HepG2 (cell line): ENCODE data around the gene CDK9. TPM values are rescaled to one million over a fixed set of nuclear protein-coding genes. Genes with fewer than 3 reads are reported as not detected.
A peak's percentile ranks its signal among the peaks of the same experiment; 100 is the strongest.

Experiments used
- ATAC-seq: fragments of 200-7000 bp; cut with Tn5 transposase; 3 replicates; pipeline ENCODE4 v1.9.1; 2020; ENCODE audit warnings: mild to moderate bottlenecking, moderate library complexity
- BruUV-seq: library from RNA; stranded (reverse); fragments of 400-500 nt; replicated peaks from 2 replicates; lab custom pipeline; 2021; lab: Mats Ljungman, UMichigan
- CTCF ChIA-PET: fragments of 300-600 bp; formaldehyde crosslinking; extraction: SDS; loops from one replicate; lab custom pipeline; 2021; ENCODE audit warnings: low total read pairs, inconsistent platforms, low intra/inter-chr PET ratio; lab: Yijun Ruan, JAX
- POLR2A ChIA-PET: fragments of 350-600 bp; sonication (Branson Sonifier 250); formaldehyde crosslinking; loops from one replicate; lab custom pipeline; 2020; ENCODE audit warnings: antibody characterized with exemption, inconsistent platforms; lab: Yijun Ruan, JAX
- DNase-seq: peaks from one replicate; pipeline ENCODE4 v3.0.0-alpha.2; 2015; ENCODE audit warnings: low spot score
- FAIRE-seq: peaks from 3 replicates; lab custom pipeline; 2011; peaks lifted over from hg19 to GRCh38; lab: Jason Lieb, UNC
- H2AFZ ChIP-seq: one replicate; pipeline ENCODE4 v1.6.1; 2011; ENCODE audit warnings: low read length, inconsistent platforms
- H3K27ac ChIP-seq: fragments of 300-600 bp; 3 replicates; pipeline ENCODE4 v1.8.0; 2011; ENCODE audit warnings: mixed run types, mild to moderate bottlenecking, mixed read lengths, low read length, inconsistent platforms; ENCODE audit not compliant: insufficient read depth; ENCODE audit errors: extremely low read length
- H3K27me3 ChIP-seq, 2 experiments: fragments of 200-600 bp in 1 of 2; 2 replicates in 1 of 2; 3 replicates in 1 of 2; pipeline versions ENCODE4 v1.6.0 to v1.8.0; 2011; ENCODE audit warnings: low read length in 2 of 2, mild to moderate bottlenecking in 2 of 2, moderate library complexity in 2 of 2, inconsistent platforms in 1 of 2; ENCODE audit not compliant: insufficient read depth in 2 of 2, control insufficient read depth in 1 of 2
- H3K36me3 ChIP-seq, 2 experiments: fragments of 200-600 bp in 1 of 2; replicated peaks in 1 of 2; 2 replicates in 1 of 2; 3 replicates in 1 of 2; pipeline versions ENCODE4 v1.5.1 to v1.8.0; 2011; ENCODE audit warnings: low read length in 2 of 2, inconsistent platforms in 1 of 2; ENCODE audit not compliant: insufficient read depth in 2 of 2, control insufficient read depth in 1 of 2
- H3K4me1 ChIP-seq: 2 replicates; pipeline ENCODE4 v1.5.1; 2012; ENCODE audit warnings: low read length, inconsistent platforms; ENCODE audit not compliant: insufficient read depth
- H3K4me2 ChIP-seq: 2 replicates; pipeline ENCODE4 v1.6.0; 2011; ENCODE audit warnings: low read depth, low read length, inconsistent platforms
- H3K4me3 ChIP-seq, 3 experiments: fragments of 200-600 bp in 1 of 3; sonication (generic), shearing (Covaris generic) in 1 of 3; replicated peaks in 1 of 3; 2 replicates each; pipeline ENCODE4 v1.5.1; 2011 to 2016; ENCODE audit warnings: low read length in 3 of 3, inconsistent platforms in 2 of 3, low read depth in 2 of 3, mild to moderate bottlenecking in 2 of 3, control low read depth in 1 of 3, mixed read lengths in 1 of 3; ENCODE audit not compliant: insufficient read depth in 1 of 3
- H3K79me2 ChIP-seq: one replicate; pipeline ENCODE4 v1.6.1; 2011; ENCODE audit warnings: low read length, inconsistent platforms; ENCODE audit not compliant: insufficient read depth
- H3K9ac ChIP-seq: 2 replicates; pipeline ENCODE4 v1.6.0; 2011; ENCODE audit warnings: mild to moderate bottlenecking, low read depth, low read length, inconsistent platforms; ENCODE audit not compliant: insufficient read depth
- H3K9me3 ChIP-seq: 2 replicates; pipeline ENCODE4 v1.5.1; 2012; ENCODE audit warnings: mild to moderate bottlenecking, low read length
- H4K20me1 ChIP-seq: 2 replicates; pipeline ENCODE4 v1.6.0; 2011; ENCODE audit warnings: inconsistent platforms, mild to moderate bottlenecking, low read length, moderate library complexity; ENCODE audit not compliant: insufficient read depth
- NFE2L1 ChIP-seq: sonication (generic); formaldehyde crosslinking; IDR thresholded peaks from 2 replicates; pipeline ENCODE4 v1.4.0; 2020; ENCODE audit warnings: missing genetic modification reagents, mild to moderate bottlenecking, borderline replicate concordance
- SRF ChIP-seq: IDR thresholded peaks from 2 replicates; pipeline ENCODE4 v1.6.1; 2011; ENCODE audit warnings: mild to moderate bottlenecking, low read depth, low read length, moderate library complexity
- ZEB1 ChIP-seq: IDR thresholded peaks from 2 replicates; pipeline ENCODE4 v1.6.1; 2012; ENCODE audit warnings: mild to moderate bottlenecking, low read depth, inconsistent platforms; ENCODE audit not compliant: insufficient replicate concordance
- ZNF513 ChIP-seq: sonication (generic); formaldehyde crosslinking; conservative IDR thresholded peaks from 2 replicates; pipeline ENCODE4 v1.5.0; 2020; ENCODE audit warnings: missing genetic modification reagents
- ZNF768 ChIP-seq: sonication (generic); formaldehyde crosslinking; IDR thresholded peaks from 2 replicates; pipeline ENCODE4 v1.4.0; 2020; ENCODE audit warnings: missing genetic modification reagents
- WGBS: methylation state at CpG from one replicate; pipeline ENCODE4 v1.1.6; 2017; ENCODE audit warnings: low lambda C conversion rate; 5-methylcytosine and 5-hydroxymethylcytosine counted together
- in situ Hi-C: cut with HindIII; loops from 2 replicates; pipeline ENCODE4 v1.10.0; 2017; ENCODE audit warnings: low pct_unique_long_range_greater_than_20kb; ENCODE audit not compliant: extremely low pct_ligation_motif_present
- intact Hi-C: fragments of 100-400 bp; cut with micrococcal nuclease; formaldehyde crosslinking; loops from one replicate; pipeline ENCODE4 v1.10.0; 2022; ENCODE audit not compliant: unreplicated experiment
- polyA plus RNA-seq, 8 experiments: library from polyadenylated mRNA; depleted of rRNA in 3 of 8; stranded (reverse) in 7 of 8; unstranded in 1 of 8; fragments of >200 nt; fragmentation: Illumina TruSeq in 4 of 8; extraction: Trizol in 4 of 8; gene quantifications; 2 replicates each; pipeline versions ENCODE4 v1.2.1 to v1.2.3, GENCODE V29; 2011 to 2016; ENCODE audit warnings: low read depth in 4 of 8, missing spikeins in 1 of 8, mixed read lengths in 1 of 8; ENCODE audit not compliant: insufficient read depth in 1 of 8
- total RNA-seq, 5 experiments: library from RNA; depleted of rRNA; stranded (reverse); fragments of >200 nt; fragmentation: Illumina TruSeq; extraction: Trizol; gene quantifications; 2 replicates each; pipeline ENCODE4 v1.2.3, GENCODE V29; 2016; ENCODE audit warnings: low read depth in 1 of 5

Gene CDK9
- total and polyA plus RNA-seq, 2 of the 13 experiments (the other 11 are each of a cell fraction or from before 2014, with no cell fraction given) = 16.8 to 21.5 TPM

GRCh38 chr9:127761061-127761460, 24.8 kb upstream of the CDK9 start:
- WGBS = 2% methylated on average over 5 of the region's 5 CpGs
- CTCF ChIA-PET = no interaction called here
- intact Hi-C loops = no loop called here
- Histone ChIP-seq H3K27ac (no peak overlapping the region), H3K9me3 (no peaks in the 10 kb centered on the region), H3K4me3 (no peak overlapping the region), H3K36me3 (no peaks in the 10 kb centered on the region), H3K4me1 (no peaks in the 10 kb centered on the region), H2AFZ (no peak overlapping the region), H4K20me1 (no peaks in the 10 kb centered on the region), H3K79me2 (no peaks in the 10 kb centered on the region), H3K4me2 (no peak overlapping the region), H3K27me3 (peaks cover 0 to 47% of the 10 kb centered on the region in 2 experiments; a peak in 2 of 5 replicates), H3K9ac (no peak overlapping the region)
- FAIRE-seq (no peak), ATAC-seq (no peak), DNase-seq (no peak)
- no peak for TF ChIP-seq ZNF513 (CRISPR knock-in tag)
- TF ChIP-seq NFE2L1 (CRISPR knock-in tag) = no peak
- no peak for TF ChIP-seq ZEB1
- POLR2A ChIA-PET = no interaction called here
- in situ Hi-C loops = no loop called here
- no TSS peak for BruUV-seq

- Histone ChIP-seq H3K4me1 (no peaks in the 10 kb centered on the region), H3K27me3 (peaks cover 0 to 42% of the 10 kb centered on the region in 2 experiments; a peak in 2 of 5 replicates), H3K4me2 (no peak overlapping the region), H3K9ac (no peak overlapping the region), H2AFZ (no peak overlapping the region), H3K36me3 (no peaks in the 10 kb centered on the region), H3K4me3 (no peak overlapping the region), H4K20me1 (no peaks in the 10 kb centered on the region), H3K79me2 (no peaks in the 10 kb centered on the region), H3K9me3 (no peaks in the 10 kb centered on the region), H3K27ac (no peak overlapping the region)
- intact Hi-C loops (no loop called here), in situ Hi-C loops (no loop called here)
- no TSS peak for BruUV-seq
- CTCF ChIA-PET = no interaction called here
- TF ChIP-seq ZNF768 (CRISPR knock-in tag) (peak; percentile 81), SRF (no peak)
- POLR2A ChIA-PET = no interaction called here
- DNase-seq (no peak), ATAC-seq (no peak), FAIRE-seq (no peak)
- WGBS = 4% methylated on average over 3 of the region's 5 CpGs
Observed at GRCh38 chr9:127761491-127761956, 24.3 kb upstream of the CDK9 start.
